Cardiac muscle cell (in vitro differentiated cells and primary cell): ENCODE results near the gene DOCK4. TPM values are rescaled to one million over a fixed set of nuclear protein-coding genes. Genes with fewer than 3 reads are reported as not detected.
"Not testable (repeated sequence)": the region's sequence is repeated elsewhere in the genome, so short reads cannot be mapped to it uniquely, and the experiment has no call there.

Experiments used
- DNase-seq, 2 donors: peaks; one replicate each; pipeline versions ENCODE4 v3.0.0 to v3.0.0-alpha.2; 2010 to 2017; ENCODE audit warnings: low read depth in 1 of 2, low spot score in 1 of 2
- H3K27ac ChIP-seq: fragments of 200-600 bp; sonication (generic); 2 replicates; pipeline ENCODE4 v1.5.1; 2016
- H3K27me3 ChIP-seq: fragments of 200-600 bp; sonication (generic); 2 replicates; pipeline ENCODE4 v1.6.0; 2016; ENCODE audit warnings: control low read depth
- H3K36me3 ChIP-seq: fragments of 200-600 bp; sonication (generic); 2 replicates; pipeline ENCODE4 v1.5.1; 2016; ENCODE audit warnings: control low read depth
- H3K4me1 ChIP-seq: fragments of 200-600 bp; sonication (generic); 2 replicates; pipeline ENCODE4 v1.8.1; 2017; ENCODE audit warnings: low read depth, mild to moderate bottlenecking, mixed run types
- H3K4me3 ChIP-seq: fragments of 200-600 bp; sonication (generic); 2 replicates; pipeline ENCODE4 v1.5.1; 2016; ENCODE audit warnings: mild to moderate bottlenecking
- H3K9me3 ChIP-seq: fragments of 200-600 bp; sonication (generic); 2 replicates; pipeline ENCODE4 v1.5.1; 2017; ENCODE audit warnings: low read depth, mild to moderate bottlenecking, control low read depth
- polyA plus RNA-seq: library from polyadenylated mRNA; unstranded; fragments of >200 nt; fragmentation: Nextera tagmentation; extraction: Ambion mirVana; gene quantifications from 2 replicates; pipeline ENCODE4 v1.2.1, GENCODE V29; 2016
- total RNA-seq: library from RNA; depleted of rRNA; stranded (reverse); fragments of >200 nt; gene quantifications from 2 replicates; pipeline ENCODE4 v1.2.3, GENCODE V29; 2016
- TF ChIP-seq, protein P1 (sequence below): IDR thresholded peaks from 2 replicates; pipeline ENCODE4 v1.5.1; 2012; ENCODE audit warnings: low read depth, mild to moderate bottlenecking, low read length

DOCK4 gene
- total and polyA plus RNA-seq, 2 experiments from 2014 or later = 5.3 to 11.4 TPM

DNA sequence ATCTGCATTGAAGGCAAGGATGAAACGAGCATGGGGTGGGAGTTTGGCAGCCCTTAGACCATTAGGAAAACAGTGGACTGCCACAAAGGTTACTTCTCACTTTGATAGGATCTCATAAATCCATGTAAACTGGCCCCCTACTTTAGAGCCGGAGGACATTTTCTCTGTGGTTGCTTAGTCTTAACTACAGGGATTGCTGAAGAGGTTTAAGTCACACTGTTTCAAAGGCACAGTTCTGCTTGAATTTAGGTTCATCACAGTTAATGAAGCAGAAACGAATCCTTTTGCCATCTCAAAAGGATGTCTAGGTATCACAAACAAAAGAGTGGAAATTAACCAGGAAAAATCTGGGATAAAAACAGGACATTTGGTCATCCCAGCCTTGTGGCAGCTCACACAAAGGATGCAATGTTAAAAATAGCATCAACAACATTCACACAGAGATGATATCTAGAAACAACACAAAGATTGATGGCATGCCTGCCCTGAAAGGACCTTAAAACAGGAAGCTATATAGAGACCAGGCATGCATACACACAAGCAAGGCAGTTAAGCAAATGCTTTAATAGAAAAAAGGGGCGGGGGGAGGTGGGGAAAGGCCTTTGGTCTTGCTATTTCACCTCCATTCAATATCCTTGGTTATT is 74.0 kb downstream of the DOCK4 start:
- H3K4me1 ChIP-seq = peaks cover 14% of the 10 kb centered on the region
- DNase-seq = no peak
- H3K4me3 ChIP-seq = no peak overlapping the region
- H3K36me3 ChIP-seq = no peaks in the 10 kb centered on the region
- H3K27me3 ChIP-seq = no peaks in the 10 kb centered on the region
- H3K27ac ChIP-seq = no peak overlapping the region
- TF ChIP-seq, protein P1, sequence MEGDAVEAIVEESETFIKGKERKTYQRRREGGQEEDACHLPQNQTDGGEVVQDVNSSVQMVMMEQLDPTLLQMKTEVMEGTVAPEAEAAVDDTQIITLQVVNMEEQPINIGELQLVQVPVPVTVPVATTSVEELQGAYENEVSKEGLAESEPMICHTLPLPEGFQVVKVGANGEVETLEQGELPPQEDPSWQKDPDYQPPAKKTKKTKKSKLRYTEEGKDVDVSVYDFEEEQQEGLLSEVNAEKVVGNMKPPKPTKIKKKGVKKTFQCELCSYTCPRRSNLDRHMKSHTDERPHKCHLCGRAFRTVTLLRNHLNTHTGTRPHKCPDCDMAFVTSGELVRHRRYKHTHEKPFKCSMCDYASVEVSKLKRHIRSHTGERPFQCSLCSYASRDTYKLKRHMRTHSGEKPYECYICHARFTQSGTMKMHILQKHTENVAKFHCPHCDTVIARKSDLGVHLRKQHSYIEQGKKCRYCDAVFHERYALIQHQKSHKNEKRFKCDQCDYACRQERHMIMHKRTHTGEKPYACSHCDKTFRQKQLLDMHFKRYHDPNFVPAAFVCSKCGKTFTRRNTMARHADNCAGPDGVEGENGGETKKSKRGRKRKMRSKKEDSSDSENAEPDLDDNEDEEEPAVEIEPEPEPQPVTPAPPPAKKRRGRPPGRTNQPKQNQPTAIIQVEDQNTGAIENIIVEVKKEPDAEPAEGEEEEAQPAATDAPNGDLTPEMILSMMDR = no peak
- no peaks in the 10 kb centered on the region for H3K9me3 ChIP-seq

DNA sequence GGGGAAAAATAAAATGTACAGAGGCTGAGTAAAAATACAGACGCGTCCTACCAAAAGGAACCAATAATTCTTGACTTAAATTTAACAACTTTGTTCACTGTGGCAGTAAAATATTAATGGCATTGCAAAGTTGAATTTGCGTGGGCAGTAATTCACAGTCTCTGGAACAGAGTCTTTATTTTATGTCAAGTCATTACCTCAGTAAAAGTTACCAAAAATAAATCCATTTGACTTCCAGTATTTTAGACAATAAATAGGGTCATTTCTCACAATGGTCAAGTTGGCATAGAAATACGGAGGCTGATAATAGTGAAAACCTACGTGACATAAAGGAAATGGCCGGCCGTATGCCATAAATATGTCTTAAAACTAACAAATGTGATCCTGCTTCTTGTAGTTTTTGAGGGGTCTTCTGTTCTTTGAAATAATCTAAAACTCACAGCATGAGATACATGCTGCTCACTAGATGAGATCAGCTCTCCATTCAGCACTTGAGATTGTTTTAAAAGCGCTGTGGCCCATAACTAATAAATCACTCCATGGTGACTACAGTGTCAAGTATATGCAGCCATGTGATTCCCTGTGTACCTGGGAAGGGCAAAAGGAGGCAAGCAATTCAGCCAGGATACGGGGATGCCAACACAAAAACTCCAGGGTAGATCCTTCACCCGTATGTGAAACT is 75.3 kb downstream of the DOCK4 start:
- Histone ChIP-seq H3K4me1 (peaks cover 14% of the 10 kb centered on the region), H3K4me3 (no peak overlapping the region), H3K9me3 (no peaks in the 10 kb centered on the region), H3K36me3 (no peaks in the 10 kb centered on the region), H3K27me3 (no peaks in the 10 kb centered on the region), H3K27ac (no peak overlapping the region)
- peak in 1 of 2 donors; percentile 18 for DNase-seq
- TF ChIP-seq, protein P1 = no peak

DNA sequence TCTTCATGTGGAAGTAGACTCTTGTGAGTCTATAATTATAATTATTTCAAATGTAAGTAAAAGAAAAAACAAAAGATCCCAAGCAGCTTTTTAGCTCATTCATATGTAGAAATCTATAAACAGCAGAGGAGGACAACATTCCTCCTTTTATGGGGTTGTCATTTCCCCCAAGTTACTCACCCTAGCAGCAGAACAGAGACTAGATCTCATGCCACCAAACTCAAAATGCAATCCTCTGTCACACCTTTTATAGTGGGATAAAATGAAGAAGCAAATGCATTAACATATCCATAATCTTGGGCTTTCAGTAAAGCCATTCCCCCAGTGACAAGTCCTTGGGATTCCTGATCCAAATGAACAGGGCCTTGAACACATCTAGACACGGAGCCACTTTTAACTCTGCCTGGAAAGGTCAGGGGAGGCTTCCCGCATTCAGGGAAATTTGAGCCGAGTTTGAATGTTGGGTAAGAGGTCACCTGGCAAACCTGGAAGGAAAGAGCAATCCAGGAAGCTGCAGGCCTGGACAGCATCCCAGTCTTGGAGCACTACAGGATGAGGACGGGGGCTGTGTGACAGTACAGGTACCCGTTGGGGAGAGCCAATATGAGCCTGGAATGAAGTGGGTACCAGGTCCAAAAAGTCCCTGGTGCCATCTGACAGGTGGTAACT is 76.4 kb downstream of the DOCK4 start:
- TF ChIP-seq, protein P1 = no peak
- no peak overlapping the region for H3K4me3 ChIP-seq
- no peak for DNase-seq

DNA sequence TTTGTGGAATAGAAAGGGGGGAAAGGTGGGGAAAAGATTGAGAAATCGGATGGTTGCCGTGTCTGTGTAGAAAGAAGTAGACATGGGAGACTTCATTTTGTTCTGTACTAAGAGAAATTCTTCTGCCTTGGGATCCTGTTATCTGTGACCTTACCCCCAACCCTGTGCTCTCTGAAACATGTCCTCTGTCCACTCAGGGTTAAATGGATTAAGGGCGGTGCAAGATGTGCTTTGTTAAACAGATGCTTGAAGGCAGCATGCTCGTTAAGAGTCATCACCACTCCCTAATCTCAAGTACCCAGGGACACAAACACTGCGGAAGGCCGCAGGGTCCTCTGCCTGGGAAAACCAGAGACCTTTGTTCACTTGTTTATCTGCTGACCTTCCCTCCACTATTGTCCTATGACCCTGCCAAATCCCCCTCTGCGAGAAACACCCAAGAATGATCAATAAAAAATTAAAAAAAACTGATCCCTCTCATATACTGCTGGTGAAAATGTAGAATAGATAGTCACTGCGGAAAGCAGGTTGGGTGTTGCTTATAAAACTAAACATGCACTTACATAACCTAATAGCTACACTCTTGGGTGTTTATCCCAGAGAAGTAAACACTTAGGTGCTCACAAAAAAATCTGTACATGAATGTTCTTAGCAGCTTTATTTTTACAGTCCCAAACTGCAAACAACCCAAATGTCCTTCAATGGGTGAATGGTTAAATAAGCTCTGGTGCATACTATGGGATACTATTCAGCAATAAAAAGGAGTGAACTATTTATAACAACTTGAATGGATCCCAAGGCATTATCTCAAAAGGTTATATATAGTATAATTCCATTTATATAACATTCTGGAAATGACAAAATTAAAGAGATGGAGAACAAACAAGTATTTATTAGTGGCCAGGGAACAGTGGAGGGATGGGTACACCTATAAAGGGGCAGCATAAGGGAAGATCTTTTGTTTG is 77.5 kb downstream of the DOCK4 start:
- not testable (repeated sequence) for H3K27ac ChIP-seq, H3K27me3 ChIP-seq, H3K9me3 ChIP-seq, H3K4me3 ChIP-seq, DNase-seq, H3K36me3 ChIP-seq
- peaks cover 14% of the 10 kb centered on the region for H3K4me1 ChIP-seq

More for the DNA sequence above, 76.4 kb downstream of the DOCK4 start:
- no peaks in the 10 kb centered on the region for H3K27me3 ChIP-seq
- no peak overlapping the region for H3K27ac ChIP-seq
- no peaks in the 10 kb centered on the region for H3K9me3 ChIP-seq
- H3K4me1 ChIP-seq = peaks cover 14% of the 10 kb centered on the region
- no peaks in the 10 kb centered on the region for H3K36me3 ChIP-seq

DNA sequence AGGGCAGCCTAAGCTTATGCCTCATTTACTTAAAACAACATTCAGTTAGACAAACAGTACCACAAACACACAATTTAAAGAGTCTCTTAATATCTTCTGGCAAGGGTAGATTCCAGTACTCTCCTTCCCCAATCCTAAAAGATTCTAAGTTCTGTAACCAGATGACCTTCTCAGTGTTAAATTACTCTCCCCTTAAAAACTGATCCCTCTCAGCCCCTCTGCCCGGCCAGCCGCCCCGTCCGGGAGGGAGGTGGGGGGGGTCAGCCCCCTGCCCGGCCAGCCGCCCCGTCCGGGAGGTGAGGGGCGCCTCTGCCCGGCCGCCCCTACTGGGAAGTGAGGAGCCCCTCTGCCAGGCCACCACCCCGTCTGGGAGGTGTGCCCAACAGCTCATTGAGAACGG is 78.2 kb downstream of the DOCK4 start:
- not testable (repeated sequence) for DNase-seq

DNA sequence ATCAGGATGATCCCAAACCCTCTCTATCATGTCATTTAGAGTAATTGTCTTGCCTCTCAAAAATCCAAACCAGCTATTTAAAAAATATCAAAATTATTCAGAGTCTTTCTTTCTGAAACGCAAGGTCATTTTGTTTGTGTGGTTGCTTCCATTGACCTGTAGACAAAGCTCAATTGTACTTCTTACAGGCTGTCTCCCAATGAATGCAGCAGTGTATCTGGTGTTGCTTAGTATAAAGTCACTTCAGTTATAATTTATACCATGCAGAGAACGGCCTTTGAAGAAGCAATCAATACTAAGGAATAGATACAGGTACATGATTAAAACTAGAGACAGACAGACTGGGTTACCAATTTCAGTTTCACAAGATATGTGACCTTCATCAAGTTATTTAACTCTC is 80.9 kb downstream of the DOCK4 start:
- Histone ChIP-seq H3K27ac (no peak overlapping the region), H3K27me3 (no peaks in the 10 kb centered on the region), H3K36me3 (no peaks in the 10 kb centered on the region), H3K4me1 (no peaks in the 10 kb centered on the region), H3K4me3 (no peak overlapping the region), H3K9me3 (no peaks in the 10 kb centered on the region)
- DNase-seq = no peak
- TF ChIP-seq, protein P1 = no peak

More for the DNA sequence above, 78.2 kb downstream of the DOCK4 start:
- H3K36me3 ChIP-seq, H3K27ac ChIP-seq, H3K9me3 ChIP-seq, H3K4me3 ChIP-seq, H3K27me3 ChIP-seq: not testable (repeated sequence)
- peaks cover 14% of the 10 kb centered on the region for H3K4me1 ChIP-seq
